GM18505 (cell line): ENCODE data around the gene HTRA2.
A peak's percentile ranks its signal among the peaks of the same experiment; 100 is the strongest.
"Not testable (repeated sequence)": the region's sequence is repeated elsewhere in the genome, so short reads cannot be mapped to it uniquely, and the experiment has no call there.

Source experiments
- ATAC-seq: cut with Tn5 transposase; IDR thresholded peaks from one replicate; pipeline ENCODE4 v1.9.1; 2021; ENCODE audit not compliant: unreplicated experiment
- POLR2A ChIP-seq: IDR thresholded peaks from 4 replicates; pipeline ENCODE4 v1.6.1; 2011; ENCODE audit warnings: borderline replicate concordance; ENCODE audit not compliant: insufficient read depth, insufficient read length; ENCODE audit errors: extremely low read depth

The HTRA2 gene

GRCh38 chr2:74529357-74530238, at the start of gene HTRA2, which contains the start of gene AUP1:
Gene HTRA2 (plus strand): TSS chr2:74529933. CDS start chr2:74530007, 74 bp downstream.
Gene AUP1 (minus strand): TSS chr2:74529706. CDS start chr2:74529629, 77 bp downstream.
- peak; percentile 93 for TF ChIP-seq POLR2A
- ATAC-seq = peak; percentile 77

DNA sequence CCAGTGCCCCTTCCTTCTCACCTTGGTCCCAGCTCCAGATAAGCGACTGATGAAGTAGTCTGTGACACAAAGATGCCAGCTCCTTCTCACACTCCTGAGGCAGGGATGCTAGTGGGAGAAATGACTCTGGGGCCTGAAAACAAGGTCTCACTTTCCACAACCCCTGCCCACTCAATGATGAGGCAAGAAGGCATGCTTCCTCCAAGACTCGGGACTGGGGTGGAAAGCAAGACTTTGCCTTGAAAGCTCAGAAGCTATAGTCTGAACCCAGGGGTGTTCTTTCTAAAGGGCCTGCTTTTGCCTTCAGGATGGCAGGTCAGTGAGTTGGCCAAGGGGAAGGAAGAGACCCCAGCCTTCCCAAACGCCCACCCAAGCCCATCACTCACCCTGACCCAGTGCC, 48.3 kb upstream of the HTRA2 start:
- TF ChIP-seq POLR2A = no peak
- ATAC-seq = no peak

DNA sequence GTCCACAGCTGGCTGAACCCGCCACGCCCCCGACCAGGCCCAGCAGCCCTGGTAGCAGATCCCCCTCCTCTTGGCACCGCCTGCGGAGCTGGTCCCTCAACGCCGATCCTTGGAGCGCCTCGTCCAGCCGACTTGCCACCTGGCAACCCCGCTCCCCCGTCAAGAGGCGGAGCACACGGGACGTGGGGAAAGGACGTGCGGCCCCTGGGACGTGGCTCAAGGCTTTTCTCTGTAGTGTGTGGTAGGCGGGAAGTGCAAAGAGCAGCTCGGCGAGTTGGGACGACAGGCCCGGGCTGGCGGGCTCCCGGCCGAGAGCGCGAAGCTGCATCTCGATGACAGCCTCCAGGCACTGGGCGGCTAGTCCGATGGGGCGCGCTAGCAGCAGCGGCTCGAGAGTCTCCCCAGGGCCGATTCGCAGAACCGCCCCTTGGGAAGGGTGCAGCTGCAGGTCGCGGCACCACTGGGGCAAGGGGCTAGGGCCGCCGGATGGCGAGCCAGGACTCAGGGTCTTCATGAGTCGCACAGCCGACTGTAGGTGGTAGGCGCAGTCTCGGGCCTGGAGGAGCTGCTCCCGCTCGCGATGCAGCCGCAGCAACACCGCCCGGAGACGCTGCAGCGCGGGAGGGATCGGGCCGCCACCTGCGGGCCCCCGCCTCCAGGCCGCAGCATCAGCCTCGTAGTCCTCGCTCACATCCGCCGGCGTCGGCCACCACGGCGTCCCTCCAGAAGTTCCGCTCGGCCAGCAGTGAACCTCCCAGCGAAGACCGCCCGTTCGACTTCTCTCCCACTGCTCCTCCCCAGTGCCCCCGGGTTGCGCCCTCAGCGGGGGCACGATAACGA, 47.6 kb upstream of the HTRA2 start:
- peak; percentile 36 for ATAC-seq
- TF ChIP-seq POLR2A = no peak

DNA sequence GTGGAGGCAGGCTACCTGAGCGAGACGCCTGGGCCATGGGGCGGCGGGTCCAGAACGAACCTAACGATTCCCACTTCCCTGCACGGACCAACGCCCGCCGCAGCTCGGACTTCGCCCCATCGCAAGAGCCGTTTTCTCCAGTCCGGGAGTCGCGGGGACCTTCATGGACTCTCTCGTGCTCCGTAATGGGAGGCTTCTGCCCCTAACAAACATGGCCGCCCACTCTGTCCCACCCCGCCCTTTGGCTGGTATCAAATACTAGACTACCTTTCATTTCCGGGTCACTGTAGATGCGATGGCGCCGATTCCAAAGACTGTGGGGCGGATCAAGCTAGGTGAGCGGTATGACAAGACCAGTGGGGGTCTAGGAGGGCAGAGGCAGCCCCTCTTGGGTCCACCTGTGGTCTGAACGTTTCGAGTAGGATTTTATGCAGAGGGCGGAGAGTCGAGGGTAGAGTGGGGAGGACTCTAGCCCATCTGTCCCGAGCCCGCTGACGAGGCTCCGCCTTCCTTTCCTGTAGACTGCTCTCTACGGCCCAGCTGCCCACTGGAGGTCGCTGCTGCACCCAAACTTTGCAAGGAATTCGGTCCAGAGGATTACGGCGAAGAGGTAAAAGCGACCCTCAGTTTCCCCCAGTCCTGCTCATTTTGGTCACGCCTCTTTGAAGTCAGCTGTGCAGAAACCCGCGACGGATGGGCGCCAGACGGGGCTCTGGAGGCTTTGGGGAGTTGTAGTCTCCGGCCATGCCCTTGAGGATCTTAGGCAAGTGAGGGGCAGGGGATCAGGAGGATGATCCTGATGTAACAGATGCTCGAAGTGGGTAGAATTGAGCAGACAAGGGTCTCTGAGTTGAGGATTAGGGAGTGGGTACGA, 46.7 kb upstream of the HTRA2 start, which contains the start of the genes CCDC142 and TTC31:
TSS of gene CCDC142 (minus strand) at position 198 of the 874 bp plus-strand sequence. CDS start at position 37, 161 bp downstream.
TSS of gene TTC31 (plus strand) at position 281 of the 874 bp plus-strand sequence. CDS start at position 296, 15 bp downstream.
- peak; percentile 76 for TF ChIP-seq POLR2A
- peak; percentile 83 for ATAC-seq

- not testable (repeated sequence) for ATAC-seq
Observed at GRCh38 chr2:74483675-74484164, 46.0 kb upstream of the HTRA2 start.

DNA sequence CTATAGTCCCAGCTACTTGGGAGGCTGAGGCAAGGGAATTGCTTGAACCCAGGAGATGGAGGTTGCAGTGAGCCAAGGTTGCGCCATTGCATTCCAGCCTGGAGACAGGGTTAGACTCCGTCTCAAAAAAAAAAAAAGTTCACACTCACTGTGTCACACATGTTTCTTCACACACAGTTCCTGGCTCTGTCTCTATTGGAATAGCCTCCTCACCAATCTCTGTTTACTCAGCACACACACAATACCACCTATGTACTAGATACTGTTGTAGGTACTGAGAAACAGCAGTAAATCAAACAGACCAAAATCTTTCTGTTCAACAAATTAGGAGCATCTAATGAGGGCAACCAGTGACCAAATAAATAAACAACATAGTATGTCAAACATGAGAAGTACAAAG, 43.6 kb upstream of the HTRA2 start:
- no peak for TF ChIP-seq POLR2A
- ATAC-seq = no peak

DNA sequence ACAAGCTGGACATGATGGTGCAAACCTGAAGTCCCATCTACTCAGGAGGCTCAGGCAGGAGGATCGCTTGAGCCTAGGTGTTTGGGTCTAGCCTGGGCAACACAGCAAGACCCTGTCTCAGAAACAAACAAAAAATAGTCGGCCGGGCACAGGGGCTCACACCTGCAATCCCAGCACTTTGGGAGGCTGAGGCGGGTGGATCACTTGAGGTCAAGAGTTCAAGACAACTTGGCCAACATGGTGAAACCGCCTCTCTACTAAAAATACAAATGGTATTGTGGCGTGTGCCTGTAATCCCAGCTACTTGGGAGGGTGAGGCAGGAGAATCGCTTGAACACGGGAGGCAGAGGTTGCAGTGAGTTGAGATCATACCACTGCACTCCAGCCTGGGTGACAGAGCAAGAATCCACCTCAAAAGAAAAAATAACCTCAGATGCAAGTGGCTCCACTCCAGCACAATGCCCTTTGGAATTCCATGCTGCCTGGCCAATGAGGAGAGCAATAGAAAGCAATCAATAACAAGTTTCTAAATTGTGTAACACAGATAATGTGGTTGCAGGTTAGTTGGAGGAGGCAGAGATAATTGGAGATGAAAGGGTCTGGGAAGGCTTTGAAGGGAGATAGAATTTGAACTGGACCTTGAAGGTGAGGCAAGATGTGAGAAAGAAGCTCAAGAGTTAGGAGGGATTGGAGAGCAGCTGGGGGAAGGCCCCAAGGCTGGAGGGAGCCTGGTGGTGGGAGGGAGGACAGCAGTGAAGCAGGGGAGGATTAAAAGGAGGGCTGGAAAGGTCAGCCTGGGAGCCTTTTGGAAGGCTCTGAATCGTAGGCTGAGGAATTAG, 40.9 kb upstream of the HTRA2 start:
- ATAC-seq = no peak
- no peak for TF ChIP-seq POLR2A

DNA sequence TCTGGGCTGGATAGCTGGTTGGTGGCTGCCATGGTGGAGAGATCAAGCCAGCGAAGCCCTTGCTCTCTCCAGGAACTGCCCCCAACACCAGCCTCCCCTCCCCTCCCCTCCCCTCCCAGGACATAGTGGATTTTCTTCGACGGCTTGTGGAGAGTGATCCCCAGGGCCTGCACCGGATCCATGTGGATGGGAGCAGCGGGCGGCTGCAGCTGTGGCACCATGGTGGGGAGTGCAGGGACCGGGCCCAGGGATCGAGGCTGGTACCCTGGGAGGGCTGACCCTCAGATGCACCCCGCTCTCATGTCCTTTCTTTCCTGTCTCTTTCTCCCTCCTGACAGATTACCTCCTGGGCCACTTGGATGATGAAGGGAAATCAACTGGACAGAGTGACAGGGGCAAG, 39.8 kb upstream of the HTRA2 start:
- TF ChIP-seq POLR2A = no peak
- ATAC-seq = no peak

DNA sequence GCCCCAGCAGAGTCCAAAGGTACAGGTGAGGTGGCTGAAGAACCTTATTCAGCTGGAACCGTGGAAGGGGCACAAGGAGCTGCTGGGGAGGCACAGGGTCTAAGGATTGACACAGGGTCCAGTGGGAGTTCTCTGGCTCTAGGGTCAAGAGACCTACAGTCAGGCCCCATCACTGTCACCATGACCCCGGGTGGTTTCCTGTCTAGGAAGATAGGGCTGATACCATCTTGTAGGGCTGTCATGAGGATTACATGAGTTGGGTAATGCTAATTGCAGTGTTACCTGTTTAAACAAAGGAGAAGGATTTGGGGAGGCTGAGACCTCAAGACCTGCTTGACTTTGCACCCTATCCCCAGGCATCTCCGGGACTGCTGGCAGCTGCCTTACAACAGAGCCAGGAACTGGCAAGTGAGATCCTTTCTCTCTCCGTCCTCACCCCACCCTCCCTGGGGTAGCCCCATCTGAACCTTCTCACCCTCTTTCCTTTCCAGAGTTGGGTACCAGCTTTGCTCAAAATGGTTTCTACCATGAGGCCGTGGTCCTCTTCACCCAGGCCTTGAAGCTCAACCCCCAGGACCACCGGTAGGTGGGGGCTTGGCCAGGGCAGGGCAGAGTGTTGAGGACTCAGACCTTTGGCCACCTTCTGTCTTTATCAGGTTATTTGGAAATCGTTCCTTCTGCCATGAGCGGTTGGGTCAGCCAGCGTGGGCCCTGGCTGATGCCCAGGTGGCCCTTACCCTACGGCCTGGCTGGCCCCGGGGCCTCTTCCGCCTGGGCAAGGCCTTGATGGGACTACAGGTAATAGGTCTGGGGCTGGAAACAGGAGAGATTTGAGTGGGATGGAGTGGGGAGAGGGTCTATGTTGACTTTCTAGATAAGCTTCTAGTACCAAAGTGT, 37.8 kb upstream of the HTRA2 start:
- no peak for TF ChIP-seq POLR2A
- ATAC-seq = no peak

DNA sequence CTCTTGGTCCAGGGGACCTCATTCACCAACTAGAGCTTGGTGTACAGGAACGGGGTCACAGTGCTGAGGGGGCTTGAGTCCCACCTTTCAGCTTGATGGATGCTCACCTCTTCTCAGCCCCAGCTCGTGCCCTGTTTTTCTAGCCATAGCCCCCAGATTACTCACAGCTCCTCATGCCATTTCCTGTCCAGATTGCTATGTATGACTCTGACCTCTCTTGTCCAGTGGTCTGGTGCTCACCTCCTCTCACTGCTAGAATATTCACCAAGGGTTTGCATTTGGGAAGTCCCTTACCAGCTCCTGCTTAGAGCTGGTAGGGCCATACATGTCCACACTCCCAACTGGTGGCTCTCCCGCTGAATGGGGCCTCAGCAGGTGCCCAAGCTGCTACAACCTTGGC, 36.2 kb upstream of the HTRA2 start:
- no peak for ATAC-seq
- TF ChIP-seq POLR2A = no peak

DNA sequence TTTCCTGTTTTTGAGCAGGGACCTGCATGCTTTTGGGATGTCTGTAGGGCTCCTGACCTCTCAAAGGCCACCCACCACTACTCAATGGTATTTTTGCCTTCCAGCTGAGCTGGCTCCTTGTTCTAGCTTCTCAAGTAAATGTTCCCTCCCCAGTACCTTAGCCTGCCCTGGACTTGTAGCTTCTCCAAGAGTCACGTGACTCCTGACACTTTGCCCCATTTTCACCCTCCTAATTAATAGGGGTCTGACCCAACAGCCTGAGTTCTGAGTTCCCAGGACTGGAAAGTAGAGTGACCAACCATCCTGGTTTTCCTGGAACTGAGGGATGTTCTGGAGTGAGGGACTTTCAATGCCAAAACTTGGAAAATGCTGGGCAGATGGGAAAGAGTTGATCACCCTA, 34.3 kb upstream of the HTRA2 start:
- TF ChIP-seq POLR2A = no peak
- no peak for ATAC-seq

- no peak for TF ChIP-seq POLR2A
- no peak for ATAC-seq
Observed at GRCh38 chr2:74496997-74497776, 32.5 kb upstream of the HTRA2 start.
